Smooth muscle cell (in vitro differentiated cells): ENCODE results near the gene EHBP1. TPM values are rescaled to one million over a fixed set of nuclear protein-coding genes. Genes with fewer than 3 reads are reported as not detected.

Source experiments
- DNase-seq: peaks from one replicate; lab custom pipeline; 2025; ENCODE audit not compliant: unreplicated experiment; lab: John Stamatoyannopoulos, UW
- H2AFZ ChIP-seq: fragments of 200-600 bp; sonication (generic); 2 replicates; pipeline ENCODE4 v1.6.0; 2016; ENCODE audit warnings: antibody characterized with exemption, low read depth, mild to moderate bottlenecking
- H3F3A ChIP-seq: fragments of 200-600 bp; sonication (generic); 2 replicates; pipeline ENCODE4 v1.6.0; 2017; ENCODE audit warnings: antibody characterized with exemption, low read depth
- H3K27ac ChIP-seq: fragments of 200-600 bp; sonication (generic); 2 replicates; pipeline ENCODE4 v1.5.1; 2016; ENCODE audit warnings: low read depth, mild to moderate bottlenecking
- H3K27me3 ChIP-seq: fragments of 200-600 bp; sonication (generic); 2 replicates; pipeline ENCODE4 v1.6.1; 2016; ENCODE audit warnings: low read depth, mild to moderate bottlenecking
- H3K36me3 ChIP-seq: fragments of 200-600 bp; sonication (generic); 2 replicates; pipeline ENCODE4 v1.5.1; 2016; ENCODE audit warnings: low read depth
- H3K4me1 ChIP-seq: fragments of 200-600 bp; sonication (generic); 2 replicates; pipeline ENCODE4 v1.5.1; 2016; ENCODE audit warnings: low read depth
- H3K4me2 ChIP-seq: fragments of 200-600 bp; sonication (generic); 2 replicates; pipeline ENCODE4 v1.6.0; 2016; ENCODE audit warnings: mild to moderate bottlenecking
- H3K4me3 ChIP-seq: fragments of 200-600 bp; sonication (generic); 2 replicates; pipeline ENCODE4 v1.5.1; 2016; ENCODE audit warnings: mild to moderate bottlenecking
- H3K79me2 ChIP-seq: fragments of 200-600 bp; sonication (generic); 2 replicates; pipeline ENCODE4 v1.6.0; 2016; ENCODE audit warnings: low read depth, mild to moderate bottlenecking
- H3K9ac ChIP-seq: fragments of 200-600 bp; sonication (generic); 2 replicates; pipeline ENCODE4 v1.6.0; 2016; ENCODE audit warnings: low read depth
- H3K9me3 ChIP-seq: fragments of 200-600 bp; sonication (generic); replicated peaks from 2 replicates; pipeline ENCODE4 v1.5.1; 2016; ENCODE audit warnings: low read depth
- H4K20me1 ChIP-seq: fragments of 200-600 bp; sonication (generic); 2 replicates; pipeline ENCODE4 v1.6.0; 2016; ENCODE audit warnings: low read depth
- CTCF ChIP-seq: fragments of 200-600 bp; sonication (generic); IDR thresholded peaks from 2 replicates; pipeline ENCODE4 v1.5.1; 2017; ENCODE audit warnings: borderline replicate concordance, mild to moderate bottlenecking, antibody characterized with exemption; ENCODE audit not compliant: insufficient read depth, poor library complexity, severe bottlenecking
- WGBS: methylation state at CpG from one replicate; pipeline ENCODE4 v1.1.7; 2016; ENCODE audit warnings: low lambda C conversion rate; 5-methylcytosine and 5-hydroxymethylcytosine counted together
- polyA plus RNA-seq: library from polyadenylated mRNA; unstranded; fragments of >200 nt; fragmentation: Nextera tagmentation; extraction: Ambion mirVana; gene quantifications from 2 replicates; pipeline ENCODE4 v1.2.1, GENCODE V29; 2016
- total RNA-seq: library from RNA; depleted of rRNA; stranded (reverse); fragments of >200 nt; gene quantifications from 2 replicates; pipeline ENCODE4 v1.2.3, GENCODE V29; 2014

Gene EHBP1
- total and polyA plus RNA-seq, 2 experiments from 2014 or later, result 9.3 to 45.9 TPM

- H3K27me3 ChIP-seq, result no peaks in the 10 kb centered on the region
- WGBS, result 98% methylated on average over 2 of the region's 2 CpGs
- H3K36me3 ChIP-seq, result no peaks in the 10 kb centered on the region
- DNase-seq, result no peak
- no peak for TF ChIP-seq CTCF
- no peaks in the 10 kb centered on the region for H4K20me1 ChIP-seq
- no peaks in the 10 kb centered on the region for H3F3A ChIP-seq
- peak overlapping the region; percentile 84 for H3K27ac ChIP-seq
- no peak overlapping the region for H3K4me2 ChIP-seq
- H2AFZ ChIP-seq, result peak overlapping the region; percentile 15
- no peaks in the 10 kb centered on the region for H3K79me2 ChIP-seq
- H3K9ac ChIP-seq, result no peak overlapping the region
- no peak overlapping the region for H3K4me3 ChIP-seq
- no peaks in the 10 kb centered on the region for H3K9me3 ChIP-seq
- H3K4me1 ChIP-seq, result peaks cover 31% of the 10 kb centered on the region
Measured at GRCh38 chr2:62662554-62662953, 43.0 kb upstream of the EHBP1 start.

GRCh38 chr2:62663411-62663810 lies 42.1 kb upstream of the EHBP1 start:
- TF ChIP-seq CTCF, result no peak
- peak overlapping the region; percentile 84 for H3K27ac ChIP-seq
- H3K9me3 ChIP-seq, result no peaks in the 10 kb centered on the region
- H4K20me1 ChIP-seq, result no peaks in the 10 kb centered on the region
- no peaks in the 10 kb centered on the region for H3K27me3 ChIP-seq
- no peak overlapping the region for H3K4me3 ChIP-seq
- peak overlapping the region; percentile 60 for H3K4me2 ChIP-seq
- H3K4me1 ChIP-seq, result peaks cover 31% of the 10 kb centered on the region
- peak overlapping the region; percentile 70 for H2AFZ ChIP-seq
- H3K79me2 ChIP-seq, result no peaks in the 10 kb centered on the region
- peak overlapping the region; percentile 46 for H3K9ac ChIP-seq
- no peaks in the 10 kb centered on the region for H3K36me3 ChIP-seq
- no peak for DNase-seq
- H3F3A ChIP-seq, result no peaks in the 10 kb centered on the region

- Histone ChIP-seq H3K9me3 (no peaks in the 10 kb centered on the region), H3F3A (no peaks in the 10 kb centered on the region), H3K36me3 (no peaks in the 10 kb centered on the region), H3K27me3 (no peaks in the 10 kb centered on the region), H3K27ac (peak overlapping the region; percentile 84), H3K79me2 (no peaks in the 10 kb centered on the region), H2AFZ (peak overlapping the region; percentile 70), H3K9ac (peak overlapping the region; percentile 46), H3K4me1 (peaks cover 31% of the 10 kb centered on the region), H3K4me3 (no peak overlapping the region), H3K4me2 (peak overlapping the region; percentile 60), H4K20me1 (no peaks in the 10 kb centered on the region)
- no peak for TF ChIP-seq CTCF
- no peak for DNase-seq
Measured at GRCh38 chr2:62663920-62664795, 41.4 kb upstream of the EHBP1 start.

GRCh38 chr2:62665446-62665845 lies 40.1 kb upstream of the EHBP1 start:
- Histone ChIP-seq H3K9me3 (no peaks in the 10 kb centered on the region), H2AFZ (no peak overlapping the region), H3K36me3 (no peaks in the 10 kb centered on the region), H3K27me3 (no peaks in the 10 kb centered on the region), H3K79me2 (no peaks in the 10 kb centered on the region), H4K20me1 (no peaks in the 10 kb centered on the region), H3K9ac (no peak overlapping the region), H3K4me2 (no peak overlapping the region), H3K4me3 (no peak overlapping the region), H3K27ac (peak overlapping the region; percentile 84), H3K4me1 (peaks cover 25% of the 10 kb centered on the region), H3F3A (no peaks in the 10 kb centered on the region)
- TF ChIP-seq CTCF, result no peak
- DNase-seq, result no peak
- 91% methylated on average over 1 of the region's 1 CpG for WGBS
